HCT116 (cell line): ENCODE measurements around the gene IGLL5. TPM values are rescaled to one million over a fixed set of nuclear protein-coding genes. Genes with fewer than 3 reads are reported as not detected.

Source experiments
- ATAC-seq: fragments of 200-7000 bp; cut with Tn5 transposase; 2 replicates; pipeline ENCODE4 v1.9.1; 2020; ENCODE audit warnings: mild to moderate bottlenecking, moderate library complexity
- BruUV-seq: library from RNA; stranded (reverse); fragments of 400-500 nt; replicated peaks from 2 replicates; lab custom pipeline; 2021; lab: Mats Ljungman, UMichigan
- CTCF ChIA-PET: fragments of 300-600 bp; sonication (Branson Sonifier 250); formaldehyde crosslinking; loops from one replicate; lab custom pipeline; 2021; ENCODE audit warnings: antibody characterized with exemption; lab: Charles Lee
- POLR2A ChIA-PET: fragments of 300-600, 350-600 bp; sonication (Branson Sonifier 250); formaldehyde crosslinking; loops from one replicate; lab custom pipeline; 2021; ENCODE audit warnings: antibody characterized with exemption; lab: Charles Lee
- RAD21 ChIA-PET, 2 experiments: fragments of 300-600 bp; sonication (Branson Sonifier 250); formaldehyde crosslinking; loops; one replicate each; lab custom pipeline; 2023; ENCODE audit warnings: low total read pairs in 2 of 2; ENCODE audit not compliant: uncharacterized antibody in 2 of 2, unreplicated experiment in 2 of 2, low non-redundant PET in 1 of 2; lab: Charles Lee
- DNase-seq: peaks from one replicate; pipeline ENCODE4 v3.0.0-alpha.2; 2010; ENCODE audit warnings: low read depth, low spot score
- H2AFZ ChIP-seq: fragments of 200-600 bp; shearing (Covaris generic), sonication (generic); 2 replicates; pipeline ENCODE4 v1.6.1; 2017; ENCODE audit warnings: low read depth, mixed run types, mixed read lengths, antibody characterized with exemption, low read length; ENCODE audit not compliant: poor library complexity, severe bottlenecking
- H3K27ac ChIP-seq: 2 replicates; pipeline ENCODE4 v1.5.1; 2012; ENCODE audit warnings: low read depth, low read length
- H3K27me3 ChIP-seq: fragments of 200-600 bp; sonication (generic); 2 replicates; pipeline ENCODE4 v1.6.1; 2016; ENCODE audit warnings: mixed run types, low read length, mixed read lengths; ENCODE audit not compliant: insufficient read depth
- H3K36me3 ChIP-seq, 2 experiments: fragments of 200-500 bp in 1 of 2; fragments of 200-600 bp in 1 of 2; sonication (Bioruptor generic) in 1 of 2; sonication (generic) in 1 of 2; 2 replicates each; pipeline versions ENCODE4 v1.5.1 to v1.6.1; 2014 to 2016; ENCODE audit warnings: low read length in 2 of 2, inconsistent platforms in 1 of 2, mixed read lengths in 1 of 2, mixed run types in 1 of 2; ENCODE audit not compliant: insufficient read depth in 2 of 2, control insufficient read depth in 1 of 2
- H3K4me1 ChIP-seq, 2 experiments: fragments of 200-600 bp in 1 of 2; sonication (generic) in 1 of 2; 2 replicates each; pipeline versions ENCODE4 v1.5.1 to v1.6.1; 2012 to 2017; ENCODE audit warnings: low read length in 2 of 2, inconsistent platforms in 1 of 2, mild to moderate bottlenecking in 1 of 2, mixed read lengths in 1 of 2, mixed run types in 1 of 2, moderate library complexity in 1 of 2; ENCODE audit not compliant: insufficient read depth in 2 of 2, control insufficient read depth in 1 of 2
- H3K4me2 ChIP-seq: fragments of 200-600 bp; sonication (generic); 2 replicates; pipeline ENCODE4 v1.6.1; 2017; ENCODE audit warnings: mixed run types, low read length, mixed read lengths
- H3K4me3 ChIP-seq, 2 experiments: fragments of 200-600 bp in 1 of 2; sonication (generic) in 1 of 2; replicated peaks in 1 of 2; 2 replicates each; pipeline ENCODE4 v1.5.1; 2011 to 2016; ENCODE audit warnings: low read length in 2 of 2, control low read depth in 1 of 2, low read depth in 1 of 2, mild to moderate bottlenecking in 1 of 2, mixed read lengths in 1 of 2, mixed run types in 1 of 2
- H3K79me2 ChIP-seq: fragments of 200-600 bp; sonication (generic); 2 replicates; pipeline ENCODE4 v1.6.1; 2017; ENCODE audit warnings: mild to moderate bottlenecking, mixed run types, low read length, moderate library complexity, mixed read lengths; ENCODE audit not compliant: insufficient read depth
- H3K9ac ChIP-seq: fragments of 200-600 bp; sonication (generic); 2 replicates; pipeline ENCODE4 v1.6.1; 2016; ENCODE audit warnings: low read length, mixed read lengths
- H3K9me2 ChIP-seq: fragments of 200-600 bp; sonication (generic), shearing (Covaris generic); 2 replicates; pipeline ENCODE4 v1.6.1; 2017; ENCODE audit warnings: mixed run types, mild to moderate bottlenecking, moderate library complexity; ENCODE audit not compliant: insufficient read depth
- H3K9me3 ChIP-seq, 2 experiments: fragments of 200-500 bp in 1 of 2; fragments of 200-600 bp in 1 of 2; sonication (Bioruptor generic) in 1 of 2; sonication (generic) in 1 of 2; 2 replicates each; pipeline ENCODE4 v1.6.1; 2014 to 2017; ENCODE audit warnings: low read length in 2 of 2, mixed read lengths in 2 of 2, inconsistent platforms in 1 of 2, low read depth in 1 of 2, mild to moderate bottlenecking in 1 of 2, mixed run types in 1 of 2, moderate library complexity in 1 of 2; ENCODE audit not compliant: control insufficient read depth in 1 of 2, insufficient read depth in 1 of 2
- H4K20me1 ChIP-seq: fragments of 200-600 bp; sonication (generic), shearing (Covaris generic); 2 replicates; pipeline ENCODE4 v1.6.1; 2017; ENCODE audit warnings: mixed run types, mild to moderate bottlenecking, moderate library complexity; ENCODE audit not compliant: insufficient read depth
- CBX3 ChIP-seq: IDR thresholded peaks from 2 replicates; pipeline ENCODE4 v1.6.1; 2012; ENCODE audit warnings: low read depth
- CEBPB ChIP-seq: IDR thresholded peaks from 2 replicates; pipeline ENCODE4 v1.6.1; 2012; ENCODE audit warnings: low read depth
- EGR1 ChIP-seq: IDR thresholded peaks from 2 replicates; pipeline ENCODE4 v1.6.1; 2012; ENCODE audit warnings: low read depth
- EZH2 ChIP-seq: fragments of 200-600 bp; sonication (generic); IDR thresholded peaks from 2 replicates; pipeline ENCODE4 v1.6.1; 2017; ENCODE audit warnings: antibody characterized with exemption, mixed run types
- EZH2phosphoT487 ChIP-seq: fragments of 200-600 bp; IDR thresholded peaks from 2 replicates; pipeline ENCODE4 v1.6.1; 2018; ENCODE audit warnings: antibody characterized with exemption, borderline replicate concordance
- FOSL1 ChIP-seq: IDR thresholded peaks from 2 replicates; pipeline ENCODE4 v1.6.1; 2012; ENCODE audit warnings: low read depth
- POLR2AphosphoS5 ChIP-seq: IDR thresholded peaks from 2 replicates; pipeline ENCODE4 v1.6.1; 2011; ENCODE audit warnings: mild to moderate bottlenecking, low read depth, low read length, moderate library complexity
- RAD21 ChIP-seq: IDR thresholded peaks from 2 replicates; pipeline ENCODE4 v1.6.1; 2012; ENCODE audit warnings: low read depth, mild to moderate bottlenecking
- SIN3A ChIP-seq: IDR thresholded peaks from 2 replicates; pipeline ENCODE4 v1.6.1; 2012; ENCODE audit warnings: low read depth
- SP1 ChIP-seq: IDR thresholded peaks from 2 replicates; pipeline ENCODE4 v1.6.1; 2012; ENCODE audit warnings: low read depth
- TCF7L2 ChIP-seq: IDR thresholded peaks from 2 replicates; pipeline ENCODE4 v1.7.0; 2011; ENCODE audit warnings: borderline replicate concordance, inconsistent platforms; ENCODE audit not compliant: insufficient read depth, insufficient read length; ENCODE audit errors: extremely low read depth
- YY1 ChIP-seq: IDR thresholded peaks from 2 replicates; pipeline ENCODE4 v1.6.1; 2011; ENCODE audit warnings: low read length, low read depth, moderate library complexity, mild to moderate bottlenecking; ENCODE audit not compliant: insufficient replicate concordance; ENCODE audit errors: extremely low read depth
- ZFX ChIP-seq: fragments of 450-650 bp; IDR thresholded peaks from 2 replicates; pipeline ENCODE4 v1.6.1; 2017
- ZNF274 ChIP-seq: fragments of 200-500 bp; sonication (Bioruptor generic); IDR thresholded peaks from 2 replicates; pipeline ENCODE4 v1.6.1; 2014; ENCODE audit warnings: mild to moderate bottlenecking, low read depth, low read length, inconsistent platforms
- intact Hi-C: fragments of 100-400 bp; cut with micrococcal nuclease; formaldehyde crosslinking; loops from 2 replicates; pipeline ENCODE4 v1.10.0; 2022
- total RNA-seq: library from RNA; stranded (reverse); gene quantifications from one replicate; pipeline ENCODE4 v1.2.1, GENCODE V29; 2021; ENCODE audit not compliant: unreplicated experiment
- TF ChIP-seq, protein P1 (sequence below): IDR thresholded peaks from 2 replicates; pipeline ENCODE4 v1.6.1; 2011; ENCODE audit warnings: mild to moderate bottlenecking, low read length, moderate library complexity; ENCODE audit not compliant: insufficient replicate concordance; ENCODE audit errors: extremely low read depth
- TF ChIP-seq, protein P2 (sequence below): IDR thresholded peaks from 2 replicates; pipeline ENCODE4 v1.6.1; 2012
- TF ChIP-seq, protein P3 (sequence below): IDR thresholded peaks from 2 replicates; pipeline ENCODE4 v1.6.1; 2012
- TF ChIP-seq, protein P4 (sequence below): IDR thresholded peaks from 2 replicates; pipeline ENCODE4 v1.6.1; 2012; ENCODE audit warnings: low read depth

IGLL5 gene
- total RNA-seq, 1 experiment from 2014 or later, result not detected

DNA sequence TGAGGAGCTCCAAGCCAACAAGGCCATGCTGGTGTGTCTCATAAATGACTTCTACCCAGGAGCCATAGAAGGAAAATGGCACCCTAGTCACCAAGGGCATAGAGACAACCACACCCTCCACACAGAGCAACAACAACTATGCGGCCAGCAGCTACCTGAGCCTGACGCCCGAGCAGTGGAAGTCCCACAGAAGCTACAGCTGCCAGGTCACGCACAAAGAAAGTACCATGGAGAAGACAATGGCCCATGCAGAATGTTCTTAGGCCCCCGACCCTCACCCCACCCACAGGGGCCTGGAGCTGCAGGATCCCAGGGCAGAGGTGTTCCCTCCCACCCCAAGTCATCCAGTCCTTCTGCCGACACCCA, 28.0 kb downstream of the IGLL5 start:
- Histone ChIP-seq H3K4me1 (no peaks in the 10 kb centered on the region), H3K36me3 (no peaks in the 10 kb centered on the region), H3K79me2 (no peaks in the 10 kb centered on the region), H3K9me2 (no peaks in the 10 kb centered on the region), H2AFZ (no peak overlapping the region), H3K27me3 (peaks cover 26% of the 10 kb centered on the region), H3K27ac (no peak overlapping the region), H3K4me3 (no peak overlapping the region), H3K4me2 (no peak overlapping the region), H3K9ac (no peak overlapping the region), H3K9me3 (no peaks in the 10 kb centered on the region), H4K20me1 (no peaks in the 10 kb centered on the region)
- no TSS peak for BruUV-seq
- CTCF ChIA-PET, result no interaction called here
- POLR2A ChIA-PET, result no interaction called here
- ATAC-seq (no peak), DNase-seq (no peak)
- RAD21 ChIA-PET, result no interaction called here
- TF ChIP-seq RAD21 (no peak), EGR1 (no peak), EZH2phosphoT487 (no peak), POLR2AphosphoS5 (no peak), FOSL1 (no peak), CBX3 (no peak), ZFX (no peak), YY1 (no peak), CEBPB (no peak), TCF7L2 (no peak), EZH2 (no peak), SIN3A (no peak), SP1 (no peak), ZNF274 (no peak)
- TF ChIP-seq, protein P1, sequence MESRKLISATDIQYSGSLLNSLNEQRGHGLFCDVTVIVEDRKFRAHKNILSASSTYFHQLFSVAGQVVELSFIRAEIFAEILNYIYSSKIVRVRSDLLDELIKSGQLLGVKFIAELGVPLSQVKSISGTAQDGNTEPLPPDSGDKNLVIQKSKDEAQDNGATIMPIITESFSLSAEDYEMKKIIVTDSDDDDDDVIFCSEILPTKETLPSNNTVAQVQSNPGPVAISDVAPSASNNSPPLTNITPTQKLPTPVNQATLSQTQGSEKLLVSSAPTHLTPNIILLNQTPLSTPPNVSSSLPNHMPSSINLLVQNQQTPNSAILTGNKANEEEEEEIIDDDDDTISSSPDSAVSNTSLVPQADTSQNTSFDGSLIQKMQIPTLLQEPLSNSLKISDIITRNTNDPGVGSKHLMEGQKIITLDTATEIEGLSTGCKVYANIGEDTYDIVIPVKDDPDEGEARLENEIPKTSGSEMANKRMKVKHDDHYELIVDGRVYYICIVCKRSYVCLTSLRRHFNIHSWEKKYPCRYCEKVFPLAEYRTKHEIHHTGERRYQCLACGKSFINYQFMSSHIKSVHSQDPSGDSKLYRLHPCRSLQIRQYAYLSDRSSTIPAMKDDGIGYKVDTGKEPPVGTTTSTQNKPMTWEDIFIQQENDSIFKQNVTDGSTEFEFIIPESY, result no peak
- TF ChIP-seq, protein P2, sequence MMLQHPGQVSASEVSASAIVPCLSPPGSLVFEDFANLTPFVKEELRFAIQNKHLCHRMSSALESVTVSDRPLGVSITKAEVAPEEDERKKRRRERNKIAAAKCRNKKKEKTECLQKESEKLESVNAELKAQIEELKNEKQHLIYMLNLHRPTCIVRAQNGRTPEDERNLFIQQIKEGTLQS, result no peak
- TF ChIP-seq, protein P3, sequence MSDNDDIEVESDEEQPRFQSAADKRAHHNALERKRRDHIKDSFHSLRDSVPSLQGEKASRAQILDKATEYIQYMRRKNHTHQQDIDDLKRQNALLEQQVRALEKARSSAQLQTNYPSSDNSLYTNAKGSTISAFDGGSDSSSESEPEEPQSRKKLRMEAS, result no peak
- TF ChIP-seq, protein P4, sequence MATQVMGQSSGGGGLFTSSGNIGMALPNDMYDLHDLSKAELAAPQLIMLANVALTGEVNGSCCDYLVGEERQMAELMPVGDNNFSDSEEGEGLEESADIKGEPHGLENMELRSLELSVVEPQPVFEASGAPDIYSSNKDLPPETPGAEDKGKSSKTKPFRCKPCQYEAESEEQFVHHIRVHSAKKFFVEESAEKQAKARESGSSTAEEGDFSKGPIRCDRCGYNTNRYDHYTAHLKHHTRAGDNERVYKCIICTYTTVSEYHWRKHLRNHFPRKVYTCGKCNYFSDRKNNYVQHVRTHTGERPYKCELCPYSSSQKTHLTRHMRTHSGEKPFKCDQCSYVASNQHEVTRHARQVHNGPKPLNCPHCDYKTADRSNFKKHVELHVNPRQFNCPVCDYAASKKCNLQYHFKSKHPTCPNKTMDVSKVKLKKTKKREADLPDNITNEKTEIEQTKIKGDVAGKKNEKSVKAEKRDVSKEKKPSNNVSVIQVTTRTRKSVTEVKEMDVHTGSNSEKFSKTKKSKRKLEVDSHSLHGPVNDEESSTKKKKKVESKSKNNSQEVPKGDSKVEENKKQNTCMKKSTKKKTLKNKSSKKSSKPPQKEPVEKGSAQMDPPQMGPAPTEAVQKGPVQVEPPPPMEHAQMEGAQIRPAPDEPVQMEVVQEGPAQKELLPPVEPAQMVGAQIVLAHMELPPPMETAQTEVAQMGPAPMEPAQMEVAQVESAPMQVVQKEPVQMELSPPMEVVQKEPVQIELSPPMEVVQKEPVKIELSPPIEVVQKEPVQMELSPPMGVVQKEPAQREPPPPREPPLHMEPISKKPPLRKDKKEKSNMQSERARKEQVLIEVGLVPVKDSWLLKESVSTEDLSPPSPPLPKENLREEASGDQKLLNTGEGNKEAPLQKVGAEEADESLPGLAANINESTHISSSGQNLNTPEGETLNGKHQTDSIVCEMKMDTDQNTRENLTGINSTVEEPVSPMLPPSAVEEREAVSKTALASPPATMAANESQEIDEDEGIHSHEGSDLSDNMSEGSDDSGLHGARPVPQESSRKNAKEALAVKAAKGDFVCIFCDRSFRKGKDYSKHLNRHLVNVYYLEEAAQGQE, result no peak
- intact Hi-C loops, result no loop called here
